DOHH2 (cell line): ENCODE results near the gene KCNE2.

Source experiments
- H3F3A ChIP-seq: fragments of 200-600 bp; sonication (generic), shearing (Covaris generic); 2 replicates; pipeline ENCODE4 v1.6.0; 2016; ENCODE audit warnings: antibody characterized with exemption, mild to moderate bottlenecking; ENCODE audit not compliant: control insufficient read depth, insufficient read depth
- H3K27ac ChIP-seq: fragments of 200-600 bp; sonication (generic); 2 replicates; pipeline ENCODE4 v1.5.1; 2014; ENCODE audit warnings: low read depth, mild to moderate bottlenecking, low read length, moderate library complexity
- H3K27me3 ChIP-seq: fragments of 200-600 bp; sonication (generic); 2 replicates; pipeline ENCODE4 v1.6.1; 2014; ENCODE audit warnings: mild to moderate bottlenecking, low read length, mixed read lengths; ENCODE audit not compliant: control insufficient read depth
- H3K36me3 ChIP-seq: fragments of 200-600 bp; sonication (generic); 2 replicates; pipeline ENCODE4 v1.6.1; 2014; ENCODE audit warnings: mild to moderate bottlenecking, low read length, moderate library complexity, mixed read lengths; ENCODE audit not compliant: control insufficient read depth
- H3K4me1 ChIP-seq: fragments of 200-600 bp; sonication (generic); 2 replicates; pipeline ENCODE4 v1.6.1; 2014; ENCODE audit warnings: mild to moderate bottlenecking, low read length, mixed read lengths; ENCODE audit not compliant: control insufficient read depth
- H3K4me2 ChIP-seq: fragments of 200-600 bp; sonication (generic); 2 replicates; pipeline ENCODE4 v1.6.0; 2014; ENCODE audit warnings: mild to moderate bottlenecking, low read length, moderate library complexity
- H3K4me3 ChIP-seq: fragments of 200-600 bp; sonication (generic); 2 replicates; pipeline ENCODE4 v1.5.1; 2014; ENCODE audit warnings: mild to moderate bottlenecking, low read length, mixed read lengths
- H3K79me2 ChIP-seq: fragments of 200-600 bp; sonication (generic); 2 replicates; pipeline ENCODE4 v1.6.1; 2014; ENCODE audit warnings: mild to moderate bottlenecking, low read length, mixed read lengths; ENCODE audit not compliant: control insufficient read depth
- H3K9me2 ChIP-seq: fragments of 200-600 bp; sonication (generic); replicated peaks from 2 replicates; pipeline ENCODE4 v1.6.1; 2014; ENCODE audit warnings: mild to moderate bottlenecking, low read length, mixed read lengths; ENCODE audit not compliant: control insufficient read depth
- H3K9me3 ChIP-seq: fragments of 200-600 bp; sonication (generic); 2 replicates; pipeline ENCODE4 v1.6.1; 2014; ENCODE audit warnings: antibody characterized with exemption, low read length, mixed read lengths; ENCODE audit not compliant: control insufficient read depth, insufficient read depth
- H4K20me1 ChIP-seq: fragments of 200-600 bp; sonication (generic); 2 replicates; pipeline ENCODE4 v1.6.0; 2014; ENCODE audit warnings: low read depth, mild to moderate bottlenecking, antibody characterized with exemption, low read length, moderate library complexity; ENCODE audit not compliant: control insufficient read depth, insufficient read depth
- EZH2phosphoT487 ChIP-seq: fragments of 200-600 bp; sonication (generic); IDR thresholded peaks from 2 replicates; pipeline ENCODE4 v1.6.1; 2017; ENCODE audit warnings: borderline replicate concordance, mild to moderate bottlenecking, antibody characterized with exemption, low read length, moderate library complexity, mixed read lengths
- TF ChIP-seq, protein P1 (sequence below): fragments of 200-600 bp; sonication (generic); IDR thresholded peaks from one replicate; pipeline ENCODE4 v1.5.1; 2014; ENCODE audit warnings: antibody characterized with exemption, mild to moderate bottlenecking, low read depth, low read length; ENCODE audit not compliant: poor library complexity, severe bottlenecking

KCNE2 gene

GRCh38 chr21:34331726-34332125 lies 32.1 kb upstream of the KCNE2 start:
- H3K9me3 ChIP-seq: no peaks in the 10 kb centered on the region
- H3K4me3 ChIP-seq: no peak overlapping the region
- no peak overlapping the region for H3K27ac ChIP-seq
- H3K4me2 ChIP-seq: no peak overlapping the region
- H4K20me1 ChIP-seq: no peaks in the 10 kb centered on the region
- no peaks in the 10 kb centered on the region for H3K79me2 ChIP-seq
- no peaks in the 10 kb centered on the region for H3K36me3 ChIP-seq
- no peaks in the 10 kb centered on the region for H3K27me3 ChIP-seq
- no peaks in the 10 kb centered on the region for H3K4me1 ChIP-seq
- TF ChIP-seq, protein P1, sequence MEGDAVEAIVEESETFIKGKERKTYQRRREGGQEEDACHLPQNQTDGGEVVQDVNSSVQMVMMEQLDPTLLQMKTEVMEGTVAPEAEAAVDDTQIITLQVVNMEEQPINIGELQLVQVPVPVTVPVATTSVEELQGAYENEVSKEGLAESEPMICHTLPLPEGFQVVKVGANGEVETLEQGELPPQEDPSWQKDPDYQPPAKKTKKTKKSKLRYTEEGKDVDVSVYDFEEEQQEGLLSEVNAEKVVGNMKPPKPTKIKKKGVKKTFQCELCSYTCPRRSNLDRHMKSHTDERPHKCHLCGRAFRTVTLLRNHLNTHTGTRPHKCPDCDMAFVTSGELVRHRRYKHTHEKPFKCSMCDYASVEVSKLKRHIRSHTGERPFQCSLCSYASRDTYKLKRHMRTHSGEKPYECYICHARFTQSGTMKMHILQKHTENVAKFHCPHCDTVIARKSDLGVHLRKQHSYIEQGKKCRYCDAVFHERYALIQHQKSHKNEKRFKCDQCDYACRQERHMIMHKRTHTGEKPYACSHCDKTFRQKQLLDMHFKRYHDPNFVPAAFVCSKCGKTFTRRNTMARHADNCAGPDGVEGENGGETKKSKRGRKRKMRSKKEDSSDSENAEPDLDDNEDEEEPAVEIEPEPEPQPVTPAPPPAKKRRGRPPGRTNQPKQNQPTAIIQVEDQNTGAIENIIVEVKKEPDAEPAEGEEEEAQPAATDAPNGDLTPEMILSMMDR: no peak
- no peak for TF ChIP-seq EZH2phosphoT487
- H3K9me2 ChIP-seq: no peaks in the 10 kb centered on the region
- H3F3A ChIP-seq: no peaks in the 10 kb centered on the region

DNA sequence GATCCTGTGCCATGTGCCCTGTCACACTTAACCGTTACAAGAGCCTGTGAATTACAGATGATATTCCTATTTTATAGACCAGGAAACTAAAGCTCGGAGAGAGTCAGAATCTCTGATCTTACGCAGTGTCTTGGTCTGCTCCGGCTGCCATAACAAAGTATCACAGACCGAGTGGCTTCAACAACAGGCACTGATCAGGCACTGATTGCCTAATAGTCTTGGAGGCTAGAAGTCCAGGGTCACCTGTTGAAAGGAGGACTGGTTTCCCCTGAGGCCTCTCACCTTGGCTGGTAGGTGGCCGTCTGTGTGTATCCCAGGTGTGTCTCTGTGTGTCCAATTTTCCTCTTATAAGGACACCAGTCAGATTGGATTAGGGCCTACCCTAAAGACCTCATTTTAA lies 31.5 kb upstream of the KCNE2 start:
- no peaks in the 10 kb centered on the region for H3K27me3 ChIP-seq
- H3K36me3 ChIP-seq: no peaks in the 10 kb centered on the region
- TF ChIP-seq, protein P1: no peak
- no peak for TF ChIP-seq EZH2phosphoT487
- no peaks in the 10 kb centered on the region for H3K4me1 ChIP-seq
- no peaks in the 10 kb centered on the region for H3K9me2 ChIP-seq
- no peak overlapping the region for H3K27ac ChIP-seq
- no peak overlapping the region for H3K4me3 ChIP-seq
- no peak overlapping the region for H3K4me2 ChIP-seq
- H3F3A ChIP-seq: no peaks in the 10 kb centered on the region
- H3K9me3 ChIP-seq: no peaks in the 10 kb centered on the region
- no peaks in the 10 kb centered on the region for H4K20me1 ChIP-seq
- no peaks in the 10 kb centered on the region for H3K79me2 ChIP-seq

- no peaks in the 10 kb centered on the region for H3K36me3 ChIP-seq
- H3K79me2 ChIP-seq: no peaks in the 10 kb centered on the region
- no peaks in the 10 kb centered on the region for H3K9me3 ChIP-seq
- no peak overlapping the region for H3K27ac ChIP-seq
- H3K4me3 ChIP-seq: no peak overlapping the region
- H3K4me2 ChIP-seq: no peak overlapping the region
- no peak for TF ChIP-seq EZH2phosphoT487
- TF ChIP-seq, protein P1: no peak
- H3K9me2 ChIP-seq: no peaks in the 10 kb centered on the region
- no peaks in the 10 kb centered on the region for H3F3A ChIP-seq
- no peaks in the 10 kb centered on the region for H4K20me1 ChIP-seq
- H3K27me3 ChIP-seq: no peaks in the 10 kb centered on the region
- H3K4me1 ChIP-seq: no peaks in the 10 kb centered on the region
Observed at GRCh38 chr21:34333121-34333739, 30.6 kb upstream of the KCNE2 start.
